Measurements from ENCODE around the gene C20orf202.

GRCh38 chr20:1154691-1155090 is 48.6 kb upstream of the C20orf202 start:
- TF ChIP-seq CTCF (IDR thresholded peaks at IDR 0.05; ENCODE audit: low read depth, low read length) (no peak), POLR2A (IDR thresholded peaks at IDR 0.05; ENCODE audit: extremely low read depth, insufficient read length) (no peak), MYC (IDR thresholded peaks at IDR 0.05; ENCODE audit: low read depth, low read length) (no peak)
- TF ChIP-seq, protein P1, sequence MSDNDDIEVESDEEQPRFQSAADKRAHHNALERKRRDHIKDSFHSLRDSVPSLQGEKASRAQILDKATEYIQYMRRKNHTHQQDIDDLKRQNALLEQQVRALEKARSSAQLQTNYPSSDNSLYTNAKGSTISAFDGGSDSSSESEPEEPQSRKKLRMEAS (IDR thresholded peaks at IDR 0.05; ENCODE audit: low read depth, low read length): no peak

All from NB4 (cell line).